Activated gamma-delta T cell treated with Interleukin-2 at 50 U/mL for 16 hours (primary cell): Measurements from ENCODE around the gene MORN4.
"Not testable (repeated sequence)": the region's sequence is repeated elsewhere in the genome, so short reads cannot be mapped to it uniquely, and the experiment has no call there.

Experiments used
- DNase-seq: peaks from one replicate; pipeline ENCODE4 v3.0.0-alpha.2; 2020

Gene MORN4

DNA sequence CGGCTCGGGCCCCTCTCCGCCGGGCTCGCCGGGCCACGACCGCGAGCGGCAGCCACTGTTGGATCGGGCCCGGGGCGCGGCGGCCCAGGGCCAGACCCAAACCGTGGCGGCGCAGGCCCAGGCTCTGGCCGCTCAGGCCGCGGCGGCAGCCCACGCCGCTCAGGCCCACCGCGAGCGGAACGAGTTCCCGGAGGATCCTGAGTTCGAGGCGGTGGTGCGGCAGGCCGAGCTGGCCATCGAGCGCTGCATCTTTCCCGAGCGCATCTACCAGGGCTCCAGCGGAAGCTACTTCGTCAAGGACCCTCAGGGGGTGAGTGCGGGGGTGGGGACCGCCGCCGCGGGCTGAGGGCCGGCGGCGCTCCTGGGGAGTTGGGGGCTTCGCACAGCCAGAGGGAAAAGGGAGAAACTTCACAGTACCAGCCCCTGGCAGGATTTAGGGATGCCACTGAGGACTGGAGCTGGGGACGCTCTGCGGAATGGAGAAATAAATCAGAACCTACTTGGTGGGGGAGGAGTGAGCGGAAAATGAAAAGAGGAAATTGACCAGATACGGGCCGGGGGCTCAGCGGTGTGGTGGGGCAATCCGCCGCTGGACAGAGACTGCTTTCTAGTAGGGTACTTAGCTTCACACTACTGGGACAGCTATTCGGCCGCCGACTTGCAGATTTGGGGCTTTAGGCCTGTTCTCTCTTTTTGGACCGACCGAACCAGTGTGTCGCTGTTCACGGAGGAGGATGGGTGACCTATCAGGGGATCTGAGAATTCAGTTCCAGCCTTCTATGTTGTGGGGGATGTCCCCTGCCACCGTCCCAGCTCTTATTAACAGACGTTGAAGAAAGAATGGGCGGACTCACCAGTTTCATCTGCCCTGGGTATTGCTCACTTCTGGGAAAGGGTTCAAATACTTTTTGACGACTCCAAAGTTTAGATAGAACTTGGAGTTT, 7.8 kb upstream of the MORN4 start:
- DNase-seq: peak; percentile 3

DNA sequence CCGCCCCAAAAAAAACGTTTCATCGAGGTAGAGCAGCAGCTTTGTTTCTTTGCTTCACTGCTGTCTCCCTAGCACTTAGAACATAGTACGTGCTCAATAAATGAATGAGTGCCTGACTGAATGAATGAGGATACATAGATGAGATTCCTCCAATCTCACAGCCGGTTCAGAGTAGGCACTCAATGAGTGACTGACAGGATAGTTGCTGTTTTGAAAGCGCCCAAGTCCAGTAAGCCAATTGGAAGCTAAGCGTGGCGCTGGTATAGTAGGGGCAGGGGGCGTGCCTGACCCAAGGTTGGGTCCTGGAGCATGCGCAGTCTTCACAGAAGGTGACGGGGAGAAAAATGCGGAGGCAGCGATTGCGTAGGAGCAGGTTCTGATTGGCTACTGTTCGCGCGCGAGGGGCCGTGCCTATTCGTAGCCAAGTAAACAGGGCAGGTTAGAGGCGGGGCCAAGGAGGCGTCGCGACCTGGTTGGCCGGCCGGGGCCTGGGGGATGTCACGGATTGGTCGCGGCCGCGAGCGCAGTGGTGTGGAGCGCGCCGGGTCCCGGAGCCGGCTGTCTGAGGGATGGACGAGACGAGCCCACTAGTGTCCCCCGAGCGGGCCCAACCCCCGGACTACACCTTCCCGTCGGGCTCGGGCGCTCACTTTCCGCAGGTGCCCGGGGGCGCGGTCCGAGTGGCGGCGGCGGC, 7.0 kb upstream of the MORN4 start, which contains the start of gene PI4K2A:
Gene PI4K2A (plus strand): TSS at position 498 of the 694 bp plus-strand sequence. CDS start 72 bp downstream, at position 570.
- DNase-seq: peak; percentile 98

DNA sequence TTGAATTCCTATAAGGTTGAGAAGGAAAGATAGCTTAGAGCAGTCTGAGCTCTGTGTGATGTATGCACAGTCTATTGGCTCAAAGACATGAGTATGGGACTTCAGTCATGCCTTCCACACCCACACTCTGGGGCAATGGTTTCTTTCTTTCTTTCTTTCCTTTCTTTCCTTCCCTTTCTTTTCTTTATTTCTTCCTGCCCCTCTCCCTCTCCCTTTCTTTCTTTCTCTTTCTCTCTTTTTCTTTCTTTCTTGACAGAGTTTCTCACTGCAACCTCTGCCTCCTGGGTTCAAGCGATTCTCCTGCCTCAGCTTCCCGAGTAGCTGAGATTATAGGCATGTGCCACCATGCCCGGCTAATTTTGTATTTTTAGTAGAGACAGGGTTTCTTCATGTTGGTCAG, 5.8 kb upstream of the MORN4 start:
- not testable (repeated sequence) for DNase-seq

DNA sequence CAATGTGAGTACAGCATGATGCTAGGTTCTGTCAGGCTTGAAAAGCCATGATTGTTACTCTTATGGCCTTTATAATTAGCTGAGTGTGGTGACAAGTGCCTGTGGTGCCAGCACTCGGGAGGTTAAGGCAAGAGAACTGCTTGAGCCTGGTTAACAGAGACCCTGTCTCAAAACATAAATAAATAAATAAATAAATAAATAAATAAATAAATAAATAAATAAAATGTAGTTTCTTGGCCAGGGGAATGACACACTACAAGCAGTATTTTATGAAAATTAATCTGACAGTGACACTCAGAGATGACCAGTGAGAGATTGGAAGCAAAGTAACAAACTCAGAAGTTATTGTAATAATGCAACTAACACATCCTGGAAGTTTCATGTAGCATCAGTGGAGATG, 2.3 kb upstream of the MORN4 start:
- no peak for DNase-seq

DNA sequence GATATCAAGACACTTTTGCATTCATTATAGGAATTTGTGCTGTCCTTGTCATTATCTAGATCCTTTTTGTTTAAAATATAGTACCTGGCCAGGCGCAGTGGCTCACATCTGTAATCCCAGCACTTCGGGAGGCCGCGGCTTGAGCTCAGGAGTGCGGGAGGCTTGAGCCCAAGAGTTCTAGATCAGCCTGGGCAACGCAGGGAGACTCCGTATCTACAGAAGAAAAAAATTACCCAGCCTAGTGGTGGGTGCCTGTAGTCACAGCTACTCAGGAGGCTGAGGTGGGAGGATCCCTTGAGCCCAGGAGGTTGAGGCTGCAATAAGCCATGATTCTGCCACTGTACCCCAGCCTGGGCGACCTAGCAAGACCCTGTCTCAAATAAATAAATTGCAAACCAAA, 621 bp upstream of the MORN4 start:
- no peak for DNase-seq

DNA sequence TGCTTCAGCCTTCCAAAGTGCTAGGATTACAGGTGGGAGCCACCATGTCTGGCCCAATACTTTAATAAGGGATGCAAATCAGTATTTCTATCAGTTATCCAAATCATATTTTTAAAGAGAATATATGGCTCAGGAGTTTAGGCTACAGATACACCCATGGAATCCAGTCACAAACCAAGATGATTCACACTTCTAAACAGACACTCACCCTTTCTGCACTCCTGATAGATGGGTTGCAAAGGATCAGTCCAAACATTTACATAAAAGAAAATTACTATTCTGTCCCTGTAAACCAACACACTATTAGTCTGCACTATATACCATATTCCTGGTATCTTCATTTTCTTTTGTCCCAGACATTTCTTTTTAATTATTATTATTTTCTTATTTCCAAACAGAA, 2.2 kb downstream of the MORN4 start:
- no peak for DNase-seq

DNA sequence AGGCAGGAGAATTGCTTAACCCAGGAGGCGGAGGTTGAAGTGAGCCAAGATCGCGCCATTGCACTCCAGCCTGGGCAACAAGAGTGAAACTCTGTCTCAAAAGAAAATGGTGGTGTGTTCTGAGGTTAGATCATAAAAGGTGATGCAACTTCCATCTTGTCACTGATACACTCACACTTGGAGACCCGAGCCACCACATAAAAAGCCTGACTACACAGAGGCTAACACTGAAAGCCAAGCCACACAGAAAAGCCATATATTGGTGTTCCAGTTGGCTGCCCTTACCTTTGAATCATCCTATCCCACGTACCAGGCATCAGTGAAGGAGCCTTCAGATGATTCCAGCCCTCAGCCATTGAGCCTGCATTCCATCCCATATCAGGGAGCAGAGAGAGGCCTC, 4.0 kb downstream of the MORN4 start:
- DNase-seq: no peak

DNA sequence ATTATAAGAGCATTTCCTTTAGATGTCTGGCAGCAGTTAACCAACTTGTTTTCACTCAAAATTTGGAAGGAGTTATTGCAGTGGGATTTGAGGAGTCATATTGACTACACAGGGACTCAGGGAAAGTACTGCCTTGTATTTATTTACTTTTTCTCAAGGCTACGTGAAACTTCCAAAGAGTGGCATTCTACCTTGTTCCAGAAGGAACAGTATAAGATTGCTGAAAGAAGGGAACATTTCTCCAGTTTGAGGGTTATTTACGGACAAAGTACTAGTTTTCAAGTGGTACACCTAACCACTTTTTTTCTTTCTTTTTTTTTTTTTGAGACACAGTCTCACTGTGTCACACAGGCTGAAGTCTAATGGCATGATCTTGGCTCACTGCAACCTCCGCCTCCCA, 5.1 kb downstream of the MORN4 start:
- DNase-seq: no peak

DNA sequence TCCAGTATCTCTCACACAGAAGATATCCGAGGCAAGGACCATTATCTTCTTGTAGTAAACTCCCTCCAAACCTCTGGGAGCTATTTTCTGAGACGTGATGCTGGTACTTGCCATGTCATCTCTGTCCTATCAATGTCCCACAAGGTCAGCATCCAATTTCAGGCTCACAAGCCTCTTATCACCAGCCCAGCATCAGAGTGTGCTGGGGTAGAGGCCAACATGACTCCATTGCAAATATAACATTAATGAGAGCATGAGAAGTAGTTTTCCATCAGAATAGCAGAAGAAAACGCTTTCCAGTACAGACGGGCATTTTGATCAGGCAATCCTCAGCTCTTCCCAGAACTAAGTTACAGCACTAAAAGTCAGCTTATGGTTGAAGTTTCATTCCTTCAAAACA, 5.6 kb downstream of the MORN4 start:
- DNase-seq: no peak

DNA sequence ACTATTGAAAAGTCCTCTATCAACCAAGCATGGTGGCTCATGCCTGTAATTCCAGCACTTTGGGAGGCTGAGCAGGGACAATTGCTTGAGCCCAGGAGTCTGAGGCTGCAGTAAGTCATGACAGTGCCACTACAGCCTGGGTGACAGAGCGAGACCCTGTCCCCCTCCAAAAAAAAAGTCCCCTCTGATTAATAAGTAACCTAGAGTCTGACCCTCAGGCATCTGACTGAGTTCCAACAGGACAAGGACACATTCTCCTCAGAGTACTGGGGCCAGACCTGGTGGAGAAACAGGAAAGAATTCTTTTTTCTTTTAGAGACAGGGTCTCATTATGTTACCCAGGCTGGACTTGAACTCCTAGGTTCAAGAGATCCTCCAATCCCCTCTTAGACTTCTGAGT, 10.0 kb downstream of the MORN4 start:
- no peak for DNase-seq

DNA sequence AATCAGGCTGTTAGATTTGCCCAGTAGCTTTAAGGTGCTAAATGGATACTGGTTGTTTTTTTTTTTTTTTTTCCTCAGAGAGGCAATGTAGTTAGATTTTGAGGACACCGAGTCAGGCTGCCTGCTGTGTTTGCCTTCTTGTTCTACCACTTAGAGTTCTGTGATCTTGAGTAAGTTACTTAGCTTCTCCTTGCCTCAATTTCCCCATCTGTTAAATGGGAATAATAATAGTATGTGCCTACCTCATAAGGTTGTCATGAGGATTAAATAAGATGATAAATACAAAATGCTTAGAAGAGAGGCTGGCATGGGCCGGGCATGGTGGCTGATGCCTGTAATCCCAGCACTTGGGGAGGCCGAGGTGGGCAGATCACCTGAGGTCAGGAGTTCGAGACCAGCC, 14.6 kb downstream of the MORN4 start:
- no peak for DNase-seq

DNA sequence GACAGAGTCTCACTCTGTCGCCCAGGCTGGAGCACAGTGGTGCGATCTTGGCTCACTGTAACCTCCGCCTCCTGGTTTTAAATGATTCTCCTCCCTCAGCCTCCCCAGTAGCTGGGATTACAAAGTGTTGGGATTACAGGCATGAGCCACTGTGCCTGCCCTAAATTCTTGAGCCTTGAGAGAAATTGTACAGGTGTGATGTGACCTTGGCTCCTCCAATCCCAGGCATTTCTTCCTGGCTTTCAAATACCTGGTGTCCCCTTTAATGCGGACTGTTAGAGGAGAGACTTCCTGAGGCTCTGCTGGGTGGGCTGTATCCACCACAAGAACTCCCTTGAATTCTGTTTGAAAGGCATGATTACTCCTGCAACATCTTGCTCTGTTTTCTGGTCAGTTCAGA, 15.0 kb downstream of the MORN4 start:
- DNase-seq: no peak

DNA sequence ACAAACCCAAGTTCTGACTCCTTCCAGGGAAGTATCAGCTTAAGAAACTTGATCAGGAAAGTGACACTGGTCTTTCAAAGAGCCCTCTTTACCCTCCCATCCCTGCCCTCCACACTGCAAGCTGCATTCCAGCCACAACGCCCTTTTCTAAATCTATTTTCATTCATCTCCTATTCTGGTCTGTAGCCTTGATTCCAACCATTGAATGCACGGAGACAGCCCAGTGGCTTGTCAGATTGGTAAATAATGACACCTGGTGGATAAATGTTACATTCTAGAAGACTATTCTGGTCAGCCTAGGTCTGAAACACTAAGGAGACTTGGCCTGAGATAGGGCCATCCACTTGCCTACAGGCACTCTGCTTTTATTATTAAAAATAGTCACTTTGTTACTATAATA, 20.9 kb downstream of the MORN4 start:
- DNase-seq: no peak

DNA sequence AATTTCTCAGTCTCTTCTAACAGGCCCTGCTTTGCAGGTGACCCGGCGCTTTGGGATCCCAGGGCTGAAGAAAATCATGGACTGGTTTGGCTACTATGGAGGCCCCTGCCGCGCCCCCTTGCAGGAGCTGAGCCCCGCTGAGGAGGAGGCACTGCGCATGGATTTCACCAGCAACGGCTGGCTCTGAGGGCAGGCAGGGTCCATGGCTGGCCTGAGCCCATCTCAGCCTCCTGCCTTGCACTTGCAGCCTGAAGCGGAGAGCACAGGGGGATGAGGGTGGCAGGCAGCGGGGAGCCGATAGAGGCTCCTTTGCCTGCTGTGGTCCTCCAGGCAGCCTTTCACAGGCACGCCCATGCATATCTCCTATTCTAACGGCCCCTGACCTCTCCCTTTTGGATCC, 21.8 kb downstream of the MORN4 start:
- no peak for DNase-seq

DNA sequence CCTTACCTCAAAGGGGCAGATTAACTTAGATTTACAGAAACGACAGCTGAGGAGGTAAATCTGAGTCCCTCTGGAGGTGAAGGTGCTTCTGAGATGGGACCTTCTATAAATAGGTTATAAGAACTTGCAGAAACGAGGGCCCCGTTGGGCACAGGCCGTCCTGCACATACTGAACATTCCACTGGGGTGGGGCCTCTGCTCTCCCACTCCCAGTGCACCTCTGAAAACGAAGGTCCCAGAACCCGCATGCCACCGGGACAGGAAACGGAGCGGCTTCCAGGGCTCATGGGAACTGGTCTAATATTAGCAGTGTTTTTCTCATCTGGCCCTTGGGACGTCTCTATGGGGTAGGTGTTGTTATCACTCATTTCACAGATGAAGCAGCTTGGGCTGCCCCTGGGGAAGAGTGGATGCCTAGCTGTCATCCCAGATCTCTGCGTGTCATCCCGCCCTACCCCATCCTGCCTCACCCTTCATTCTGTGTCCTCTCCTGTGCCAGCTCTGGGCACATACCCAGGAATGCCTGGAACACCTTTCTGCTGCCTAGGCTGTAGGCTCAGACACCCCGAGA, 24.2 kb downstream of the MORN4 start:
- DNase-seq: no peak

DNA sequence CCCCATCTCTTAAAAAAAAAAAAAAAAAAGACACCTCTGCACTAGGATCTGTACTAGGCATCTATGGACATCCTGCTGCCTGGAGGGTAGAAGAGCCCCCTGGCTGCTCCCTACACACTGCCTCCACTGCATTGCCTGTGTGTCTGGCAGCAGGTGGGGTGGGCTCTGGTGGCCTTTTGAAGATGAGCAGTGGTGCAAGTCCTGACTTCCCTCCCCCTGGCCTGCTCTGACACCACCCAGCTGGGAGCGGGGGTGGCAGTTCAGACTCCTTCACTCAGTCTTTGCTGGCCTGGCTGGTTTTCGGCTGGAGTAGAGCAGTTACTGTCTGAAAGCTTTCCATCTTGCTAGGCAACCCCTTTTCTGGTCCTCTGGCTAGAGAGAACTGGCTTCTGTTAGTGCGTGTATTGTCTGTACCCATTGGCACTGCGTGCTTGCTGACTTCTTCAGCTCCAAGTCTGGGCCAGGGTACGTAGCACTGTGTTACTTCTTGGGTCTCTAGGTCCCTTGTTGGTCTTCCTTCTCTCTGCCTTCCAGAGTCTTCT, 26.1 kb downstream of the MORN4 start:
- DNase-seq: no peak

DNA sequence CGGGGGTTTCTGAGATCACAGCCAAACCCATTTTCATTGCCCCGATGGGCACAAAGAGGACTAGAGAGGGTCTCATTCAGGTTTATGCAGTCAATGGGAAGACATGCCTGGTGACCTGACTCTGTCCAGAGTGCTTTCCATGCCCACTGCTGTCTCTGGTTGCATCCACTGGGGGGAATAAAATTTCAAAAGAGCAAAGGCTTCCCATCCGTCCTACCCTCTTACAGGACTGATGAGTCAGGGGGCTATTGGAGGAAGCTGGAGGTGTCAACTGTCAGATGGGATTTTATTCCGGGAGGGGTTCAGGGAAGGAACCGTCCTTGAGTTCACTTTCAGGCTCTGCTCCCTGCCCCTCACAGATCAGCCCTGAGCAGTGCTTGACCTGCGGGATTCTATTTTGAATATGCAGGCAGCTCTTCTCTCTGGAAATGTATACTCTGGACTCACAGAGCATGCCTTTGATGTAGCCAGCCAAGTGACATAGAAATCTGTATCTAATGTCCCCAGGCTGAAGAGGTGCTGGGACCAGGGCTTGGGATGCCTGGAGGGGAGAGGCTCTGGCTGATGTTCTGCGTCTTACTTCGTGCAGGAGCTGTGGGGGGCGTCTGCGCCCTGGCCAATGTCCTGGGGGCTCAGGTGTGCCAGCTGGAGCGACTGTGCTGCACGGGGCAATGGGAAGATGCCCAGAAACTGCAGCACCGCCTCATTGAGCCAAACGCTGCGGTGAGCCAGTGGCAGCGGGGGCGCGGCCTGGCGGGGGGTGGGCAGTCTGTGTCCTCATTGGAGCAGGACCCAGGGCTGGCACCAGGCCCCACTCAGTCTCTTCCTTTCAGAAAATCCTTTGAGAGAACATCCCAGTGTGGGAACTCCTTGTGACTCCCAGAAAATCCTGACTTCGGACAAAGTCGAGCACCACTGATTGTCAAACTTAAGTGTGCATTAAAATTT, 31.8 kb downstream of the MORN4 start:
- DNase-seq: no peak

DNA sequence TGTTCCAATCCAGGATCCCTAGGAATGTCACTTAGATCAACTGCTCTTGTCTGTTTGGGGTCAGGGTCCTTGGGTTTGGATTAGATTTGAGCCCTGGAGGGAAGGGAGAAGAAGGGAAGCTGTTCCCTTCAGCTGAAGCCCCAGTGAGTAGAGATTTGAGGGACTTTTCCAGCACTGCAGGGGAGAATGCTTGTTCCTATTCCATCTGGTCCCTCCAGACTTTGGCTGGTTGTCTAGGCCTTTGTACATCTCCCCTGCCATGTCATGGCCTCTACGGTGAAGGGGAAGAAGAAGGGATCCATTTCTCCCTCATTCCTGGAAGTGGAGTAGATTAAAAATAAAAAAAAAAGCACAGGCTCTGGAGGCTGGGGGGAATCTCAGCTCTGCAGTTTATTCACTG, 32.7 kb downstream of the MORN4 start:
- DNase-seq: no peak

DNA sequence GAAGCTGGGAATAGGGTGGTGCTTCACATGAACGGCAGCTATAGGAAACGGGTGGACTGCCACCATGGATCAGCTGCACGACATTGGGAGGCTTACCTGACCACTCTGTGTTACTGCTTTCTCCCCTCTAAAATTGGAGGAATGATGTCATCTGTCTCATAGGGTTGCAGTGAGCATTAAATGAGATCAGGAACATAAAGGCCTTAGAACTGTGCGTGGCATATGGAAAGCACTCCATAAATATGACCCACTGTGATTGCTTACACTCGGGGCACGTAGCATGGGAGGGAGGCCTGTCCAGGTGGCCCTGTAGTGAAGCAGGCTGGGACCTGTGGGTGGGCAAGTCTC, 34.1 kb downstream of the MORN4 start:
- DNase-seq: no peak

DNA sequence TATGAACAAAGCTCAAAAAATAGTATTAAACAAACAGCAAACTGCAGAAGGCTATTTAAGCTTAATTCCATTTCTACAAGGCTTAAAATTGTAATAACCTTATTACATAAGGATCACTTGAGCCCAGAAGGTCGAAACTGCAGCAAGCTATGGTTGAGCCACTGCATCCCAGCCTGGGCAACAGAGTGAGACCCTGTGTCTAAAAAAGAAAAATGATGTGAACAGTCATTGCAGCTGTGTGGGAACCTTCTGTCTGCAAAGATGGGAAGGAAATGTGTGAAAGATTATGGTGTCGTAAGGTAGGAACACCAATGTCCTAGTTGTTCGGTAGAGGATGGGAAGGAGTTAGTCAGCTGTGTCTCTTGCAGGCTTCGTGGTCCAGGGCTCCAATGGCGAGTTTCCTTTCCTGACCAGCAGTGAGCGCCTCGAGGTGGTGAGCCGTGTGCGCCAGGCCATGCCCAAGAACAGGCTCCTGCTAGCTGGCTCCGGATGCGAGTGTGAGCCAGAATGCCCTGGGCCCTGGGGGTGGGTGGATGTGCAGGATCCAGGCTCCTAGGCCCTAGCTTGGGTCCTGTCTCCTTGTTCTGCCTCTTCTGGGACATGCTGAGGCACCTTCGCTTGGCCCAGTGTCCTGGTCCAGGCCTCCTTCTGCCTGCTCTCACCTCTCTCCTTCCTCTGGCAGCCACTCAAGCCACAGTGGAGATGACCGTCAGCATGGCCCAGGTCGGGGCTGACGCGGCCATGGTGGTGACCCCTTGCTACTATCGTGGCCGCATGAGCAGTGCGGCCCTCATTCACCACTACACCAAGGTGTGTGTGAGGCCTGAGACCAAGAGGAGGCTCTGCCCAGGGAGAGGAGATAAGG, 34.7 kb downstream of the MORN4 start:
- no peak for DNase-seq

DNA sequence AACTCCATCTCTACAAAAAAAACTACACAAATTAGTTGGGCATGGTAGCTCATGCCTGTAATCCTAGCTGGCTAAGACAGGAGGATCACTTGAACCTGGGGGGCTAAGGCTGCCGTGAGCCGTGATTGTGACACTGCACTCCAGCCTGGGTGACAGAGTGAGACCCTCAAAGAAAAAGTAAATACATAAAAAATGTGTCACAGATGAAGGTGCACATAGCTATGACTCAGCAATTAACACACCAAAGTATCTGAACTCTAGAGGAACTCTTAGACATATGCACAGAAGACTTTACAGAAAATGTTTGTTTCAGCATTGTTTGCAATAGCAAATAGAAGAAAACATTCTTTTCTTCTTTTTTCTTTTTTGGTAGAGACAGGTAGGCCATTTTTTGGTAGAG, 35.5 kb downstream of the MORN4 start:
- no peak for DNase-seq
